Measurements from ENCODE around the gene PRKCA. TPM values are rescaled to one million over a fixed set of nuclear protein-coding genes. Genes with fewer than 3 reads are reported as not detected.

The PRKCA gene
- total RNA-seq, 3 donors from 2014 or later, result 5.1 to 10.5 (median 6.6) TPM

DNA sequence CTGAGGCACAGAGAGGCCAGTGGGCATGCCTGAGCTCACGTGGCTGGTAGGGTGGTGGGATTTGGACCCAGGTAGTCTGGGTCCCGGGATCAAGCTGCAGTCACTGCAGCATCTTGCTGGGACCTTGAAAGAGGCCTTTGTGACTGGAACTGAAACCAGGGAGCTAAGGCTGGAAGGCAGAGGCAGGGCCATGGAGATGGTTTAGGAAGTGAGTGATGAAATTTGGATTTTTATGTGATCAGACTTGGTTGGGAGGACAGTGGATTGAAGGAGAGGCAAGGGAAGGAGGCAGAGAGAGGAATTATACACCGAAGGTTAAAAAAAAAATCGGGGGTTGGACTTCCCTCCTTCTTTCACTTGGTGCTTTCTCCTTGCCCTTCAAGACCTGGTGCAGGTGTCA, 277.1 kb downstream of the PRKCA start:
- TF ChIP-seq POLR2A (IDR thresholded peaks at IDR 0.05) (no peak), POLR2AphosphoS5 (IDR thresholded peaks at IDR 0.05) (no peak)
- TF ChIP-seq, protein P1, sequence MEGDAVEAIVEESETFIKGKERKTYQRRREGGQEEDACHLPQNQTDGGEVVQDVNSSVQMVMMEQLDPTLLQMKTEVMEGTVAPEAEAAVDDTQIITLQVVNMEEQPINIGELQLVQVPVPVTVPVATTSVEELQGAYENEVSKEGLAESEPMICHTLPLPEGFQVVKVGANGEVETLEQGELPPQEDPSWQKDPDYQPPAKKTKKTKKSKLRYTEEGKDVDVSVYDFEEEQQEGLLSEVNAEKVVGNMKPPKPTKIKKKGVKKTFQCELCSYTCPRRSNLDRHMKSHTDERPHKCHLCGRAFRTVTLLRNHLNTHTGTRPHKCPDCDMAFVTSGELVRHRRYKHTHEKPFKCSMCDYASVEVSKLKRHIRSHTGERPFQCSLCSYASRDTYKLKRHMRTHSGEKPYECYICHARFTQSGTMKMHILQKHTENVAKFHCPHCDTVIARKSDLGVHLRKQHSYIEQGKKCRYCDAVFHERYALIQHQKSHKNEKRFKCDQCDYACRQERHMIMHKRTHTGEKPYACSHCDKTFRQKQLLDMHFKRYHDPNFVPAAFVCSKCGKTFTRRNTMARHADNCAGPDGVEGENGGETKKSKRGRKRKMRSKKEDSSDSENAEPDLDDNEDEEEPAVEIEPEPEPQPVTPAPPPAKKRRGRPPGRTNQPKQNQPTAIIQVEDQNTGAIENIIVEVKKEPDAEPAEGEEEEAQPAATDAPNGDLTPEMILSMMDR (IDR thresholded peaks at IDR 0.05), result no peak
- intact Hi-C loops (cut with DNase I; ENCODE audit: low total_unique reads), result no loop called here
- Histone ChIP-seq H3K4me1 (no peaks in the 10 kb centered on the region), H3K4me3 (no peak overlapping the region), H3K36me3 (no peaks in the 10 kb centered on the region), H3K27ac (no peak overlapping the region), H3K9me3 (no peaks in the 10 kb centered on the region), H3K27me3 (no peaks in the 10 kb centered on the region)
- no peak for DNase-seq (ENCODE audit: low spot score in 2 of 2)

DNA sequence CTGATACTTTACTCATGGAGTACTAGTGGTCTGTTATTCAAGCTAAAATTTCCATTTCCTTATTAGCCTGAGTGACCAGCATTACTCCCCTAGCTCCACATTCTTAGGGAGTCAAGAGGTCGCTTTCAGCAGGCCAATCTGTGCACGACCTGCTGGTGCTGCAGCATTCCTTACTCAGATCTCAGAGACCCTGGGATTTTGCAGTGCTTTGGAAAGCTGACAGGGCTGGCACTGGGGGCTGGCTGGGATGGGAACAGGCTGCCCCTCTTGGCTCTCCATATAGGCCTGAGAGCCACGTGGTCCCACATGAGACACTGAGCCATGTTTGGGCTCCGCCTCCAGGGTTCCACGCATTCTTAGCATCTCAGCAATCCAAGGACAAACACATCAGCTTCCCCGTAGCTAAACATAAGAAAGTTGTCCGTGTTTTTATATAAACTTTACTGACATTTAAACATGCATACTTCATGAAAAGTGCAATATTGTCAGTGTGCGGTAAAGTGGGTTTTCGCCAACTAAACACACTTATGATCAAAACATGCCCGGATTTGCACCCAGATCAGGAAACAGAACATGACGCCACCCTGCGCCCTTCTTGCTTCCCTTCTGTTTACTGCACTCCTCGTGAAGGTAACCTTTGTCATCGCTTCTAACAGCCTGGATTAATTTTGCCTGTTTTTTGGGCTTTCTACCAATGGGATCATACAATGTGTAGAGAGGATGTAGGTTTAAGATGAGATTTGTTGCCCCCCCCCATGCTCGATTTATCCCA, 278.0 kb downstream of the PRKCA start:
- H3K27me3 ChIP-seq, result no peaks in the 10 kb centered on the region
- no peaks in the 10 kb centered on the region for H3K4me1 ChIP-seq
- intact Hi-C loops (cut with DNase I; ENCODE audit: low total_unique reads), result no loop called here
- peak overlapping the region in 1 of 2 donors; percentile 26 for H3K27ac ChIP-seq
- H3K4me3 ChIP-seq, result no peak overlapping the region
- TF ChIP-seq POLR2AphosphoS5 (IDR thresholded peaks at IDR 0.05), result no peak
- H3K9me3 ChIP-seq, result no peaks in the 10 kb centered on the region
- DNase-seq (ENCODE audit: low spot score in 2 of 2), result no peak
- no peaks in the 10 kb centered on the region for H3K36me3 ChIP-seq

DNA sequence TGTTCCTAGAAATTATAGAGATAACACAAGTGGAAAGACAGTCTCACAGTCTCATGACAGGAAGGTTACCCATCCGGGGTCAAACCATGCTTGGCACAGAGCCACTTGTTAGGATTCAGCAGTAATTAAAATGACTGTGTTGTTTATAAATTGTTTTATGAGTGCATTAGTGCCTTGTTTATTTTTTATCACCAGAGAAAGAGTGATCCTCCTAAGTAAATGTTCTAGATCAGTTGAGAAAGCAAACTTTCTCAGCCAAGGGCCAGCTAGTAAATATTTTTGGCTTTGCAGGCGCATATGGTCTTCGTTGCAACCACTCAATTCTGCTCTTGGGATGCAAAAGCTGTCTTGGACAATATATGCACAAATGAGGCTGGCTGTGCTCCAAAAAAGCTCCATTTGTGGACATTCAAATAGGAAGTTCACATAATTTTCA, 278.6 kb downstream of the PRKCA start:
- Histone ChIP-seq H3K36me3 (no peaks in the 10 kb centered on the region), H3K4me3 (no peak overlapping the region), H3K27me3 (no peaks in the 10 kb centered on the region), H3K9me3 (no peaks in the 10 kb centered on the region), H3K4me1 (no peaks in the 10 kb centered on the region), H3K27ac (peak overlapping the region in 1 of 2 donors; percentile 26)
- intact Hi-C loops (cut with DNase I; ENCODE audit: low total_unique reads), result no loop called here
- DNase-seq (ENCODE audit: low spot score in 2 of 2), result peak in 1 of 2 donors; percentile 24
- TF ChIP-seq POLR2AphosphoS5 (IDR thresholded peaks at IDR 0.05), result no peak
- no peak for TF ChIP-seq POLR2A (IDR thresholded peaks at IDR 0.05)
- TF ChIP-seq, protein P1 (IDR thresholded peaks at IDR 0.05), result no peak

DNA sequence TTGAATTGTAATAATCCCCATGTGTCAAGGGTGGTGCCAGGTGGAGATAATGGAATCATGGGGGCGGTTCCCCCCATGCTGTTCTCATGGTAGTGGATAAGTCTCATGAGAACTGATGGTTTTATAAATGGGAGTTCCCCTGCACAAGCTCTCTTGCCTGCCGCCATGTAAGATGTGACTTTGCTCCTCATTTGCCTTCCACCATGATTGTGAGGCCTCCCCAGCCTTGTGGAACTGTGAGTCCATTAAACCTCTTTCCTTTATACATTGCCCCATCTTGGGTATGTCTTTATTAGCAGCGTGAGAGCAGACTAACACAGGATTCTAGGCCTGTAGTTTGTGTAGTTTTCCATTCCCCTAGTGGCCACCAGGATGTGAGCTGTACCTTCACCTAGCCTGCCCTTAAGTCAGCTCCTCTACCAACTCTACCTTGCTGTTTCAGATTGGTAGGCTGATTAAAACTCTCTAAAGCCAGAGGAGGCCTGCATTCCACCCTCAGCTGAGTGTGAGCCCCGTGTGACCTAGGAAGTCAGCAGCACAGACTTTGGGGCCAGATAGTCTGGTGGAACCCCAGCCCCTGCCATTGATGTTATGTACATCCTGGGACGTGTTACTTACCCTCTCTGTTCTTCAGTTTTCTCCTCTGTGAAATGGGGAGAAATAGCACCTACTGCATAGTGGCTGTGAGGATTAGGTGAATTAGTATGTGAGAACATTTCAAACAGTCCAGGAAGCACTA, 280.1 kb downstream of the PRKCA start:
- no peaks in the 10 kb centered on the region for H3K27me3 ChIP-seq
- H3K4me3 ChIP-seq, result no peak overlapping the region
- DNase-seq (ENCODE audit: low spot score in 2 of 2), result no peak
- TF ChIP-seq POLR2AphosphoS5 (IDR thresholded peaks at IDR 0.05), result no peak
- TF ChIP-seq POLR2A (IDR thresholded peaks at IDR 0.05), result no peak
- TF ChIP-seq, protein P1 (IDR thresholded peaks at IDR 0.05), result no peak
- H3K36me3 ChIP-seq, result no peaks in the 10 kb centered on the region
- H3K27ac ChIP-seq, result no peak overlapping the region
- intact Hi-C loops (cut with DNase I; ENCODE audit: low total_unique reads), result no loop called here
- no peaks in the 10 kb centered on the region for H3K4me1 ChIP-seq
- no peaks in the 10 kb centered on the region for H3K9me3 ChIP-seq

DNA sequence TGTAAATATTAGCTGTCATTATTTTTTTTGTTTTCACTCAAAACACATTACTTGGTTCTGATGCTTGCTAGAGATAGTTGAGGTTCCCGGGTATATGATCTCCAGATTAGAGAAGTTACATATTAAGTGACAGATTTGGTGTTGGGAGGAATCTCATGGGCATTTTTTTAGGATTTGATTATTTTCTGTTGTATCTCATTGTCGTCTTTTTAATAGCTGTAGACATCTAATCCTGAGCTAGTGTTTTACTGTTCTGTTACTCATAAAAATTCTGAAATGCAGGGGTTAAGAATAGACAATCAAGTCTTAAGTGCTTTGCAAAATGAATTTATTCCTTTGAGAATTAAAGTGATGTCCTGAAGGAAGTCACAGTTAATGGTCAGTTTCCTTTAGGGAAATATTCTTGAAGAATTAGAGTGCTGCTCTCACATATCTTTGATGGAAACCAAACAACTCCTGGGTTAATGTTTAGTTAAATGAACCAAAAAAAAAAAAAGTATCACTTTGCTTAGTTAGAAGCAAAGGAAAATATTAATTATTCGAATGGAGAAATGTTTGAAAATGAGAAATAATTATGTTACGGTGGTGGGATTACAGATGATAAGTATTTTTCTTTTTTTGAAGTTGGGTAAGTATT, 280.8 kb downstream of the PRKCA start:
- H3K4me3 ChIP-seq, result no peak overlapping the region
- H3K36me3 ChIP-seq, result no peaks in the 10 kb centered on the region
- intact Hi-C loops (cut with DNase I; ENCODE audit: low total_unique reads), result no loop called here
- no peaks in the 10 kb centered on the region for H3K4me1 ChIP-seq
- no peaks in the 10 kb centered on the region for H3K9me3 ChIP-seq
- no peak overlapping the region for H3K27ac ChIP-seq
- DNase-seq (ENCODE audit: low spot score in 2 of 2), result no peak
- TF ChIP-seq, protein P1 (IDR thresholded peaks at IDR 0.05), result no peak
- TF ChIP-seq POLR2A (IDR thresholded peaks at IDR 0.05) (no peak), POLR2AphosphoS5 (IDR thresholded peaks at IDR 0.05) (no peak)
- no peaks in the 10 kb centered on the region for H3K27me3 ChIP-seq
